GM19463 (cell line): ENCODE measurements around the gene TRIM41.
"Not testable (repeated sequence)": the region's sequence is repeated elsewhere in the genome, so short reads cannot be mapped to it uniquely, and the experiment has no call there.

Source experiments
- ATAC-seq: cut with Tn5 transposase; IDR thresholded peaks from one replicate; pipeline ENCODE4 v1.9.1; 2021; ENCODE audit warnings: mild to moderate bottlenecking, moderate library complexity; ENCODE audit not compliant: unreplicated experiment

Gene TRIM41

GRCh38 chr5:181223058-181223728 is at the start of gene TRIM41:
Gene TRIM41, plus strand, starts transcription at chr5:181223281. Its CDS starts 719 bp downstream, at chr5:181224000.
- ATAC-seq: peak; percentile 53

GRCh38 chr5:181173420-181174342 is 49.4 kb upstream of the TRIM41 start:
- peak; percentile 54 for ATAC-seq

GRCh38 chr5:181176254-181176952 is 46.7 kb upstream of the TRIM41 start:
- no peak for ATAC-seq

- not testable (repeated sequence) for ATAC-seq
Observed at GRCh38 chr5:181177559-181177958, 45.5 kb upstream of the TRIM41 start.

GRCh38 chr5:181181650-181182565 is 41.2 kb upstream of the TRIM41 start:
- peak; percentile 73 for ATAC-seq

- ATAC-seq: no peak
Observed at GRCh38 chr5:181182651-181183050, 40.4 kb upstream of the TRIM41 start.

- no peak for ATAC-seq
Observed at GRCh38 chr5:181184845-181185216, 38.2 kb upstream of the TRIM41 start.

- no peak for ATAC-seq
Observed at GRCh38 chr5:181185560-181185959, 37.5 kb upstream of the TRIM41 start.

- no peak for ATAC-seq
Observed at GRCh38 chr5:181186022-181186421, 37.1 kb upstream of the TRIM41 start.

GRCh38 chr5:181186986-181187499 is 36.0 kb upstream of the TRIM41 start:
- ATAC-seq: no peak

- no peak for ATAC-seq
Observed at GRCh38 chr5:181187500-181188213, 35.4 kb upstream of the TRIM41 start.

GRCh38 chr5:181188700-181189362 is 34.2 kb upstream of the TRIM41 start:
- no peak for ATAC-seq

GRCh38 chr5:181189363-181189961 is 33.6 kb upstream of the TRIM41 start:
- no peak for ATAC-seq

GRCh38 chr5:181189962-181190710 is 32.9 kb upstream of the TRIM41 start:
- no peak for ATAC-seq

GRCh38 chr5:181190711-181191525 is 32.2 kb upstream of the TRIM41 start:
- ATAC-seq: peak; percentile 5

GRCh38 chr5:181191526-181192336 is 31.4 kb upstream of the TRIM41 start:
- ATAC-seq: peak; percentile 66
